ENCODE measurements around the gene MYOD1. TPM values are rescaled to one million over a fixed set of nuclear protein-coding genes. Genes with fewer than 3 reads are reported as not detected.

Gene MYOD1
- total RNA-seq, 1 experiment from 2014 or later: not detected

DNA sequence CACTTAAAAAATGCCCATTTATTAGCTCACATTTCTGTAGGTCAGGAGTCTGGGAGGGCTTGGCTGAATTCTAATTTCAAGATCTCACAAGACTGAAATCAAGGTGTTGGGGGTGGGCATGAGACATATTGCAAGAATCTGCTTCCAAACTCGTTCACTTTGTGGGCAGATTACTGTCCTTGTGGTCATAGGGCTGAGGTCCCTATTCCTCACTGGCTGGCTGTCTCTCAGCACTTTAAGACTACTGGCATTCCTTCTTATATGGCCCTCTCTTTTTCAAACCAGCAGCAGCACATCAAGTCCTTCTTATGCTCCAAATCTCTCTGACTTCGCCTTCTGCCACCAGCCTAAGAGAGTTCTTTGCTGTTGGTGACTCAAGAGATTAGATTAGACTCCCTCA, 27.8 kb upstream of the MYOD1 start:
- CTCF ChIA-PET: no interaction called here
- in situ Hi-C loops (cut with HindIII; ENCODE audit: low pct_unique_long_range_greater_than_20kb, low sequenced_read_pairs): no loop called here
- DNase-seq (ENCODE audit: low read depth, low spot score) (no peak), ATAC-seq (no peak)
- H3K27ac ChIP-seq (ENCODE audit: low read length): no peak overlapping the region
- TF ChIP-seq, protein P1, sequence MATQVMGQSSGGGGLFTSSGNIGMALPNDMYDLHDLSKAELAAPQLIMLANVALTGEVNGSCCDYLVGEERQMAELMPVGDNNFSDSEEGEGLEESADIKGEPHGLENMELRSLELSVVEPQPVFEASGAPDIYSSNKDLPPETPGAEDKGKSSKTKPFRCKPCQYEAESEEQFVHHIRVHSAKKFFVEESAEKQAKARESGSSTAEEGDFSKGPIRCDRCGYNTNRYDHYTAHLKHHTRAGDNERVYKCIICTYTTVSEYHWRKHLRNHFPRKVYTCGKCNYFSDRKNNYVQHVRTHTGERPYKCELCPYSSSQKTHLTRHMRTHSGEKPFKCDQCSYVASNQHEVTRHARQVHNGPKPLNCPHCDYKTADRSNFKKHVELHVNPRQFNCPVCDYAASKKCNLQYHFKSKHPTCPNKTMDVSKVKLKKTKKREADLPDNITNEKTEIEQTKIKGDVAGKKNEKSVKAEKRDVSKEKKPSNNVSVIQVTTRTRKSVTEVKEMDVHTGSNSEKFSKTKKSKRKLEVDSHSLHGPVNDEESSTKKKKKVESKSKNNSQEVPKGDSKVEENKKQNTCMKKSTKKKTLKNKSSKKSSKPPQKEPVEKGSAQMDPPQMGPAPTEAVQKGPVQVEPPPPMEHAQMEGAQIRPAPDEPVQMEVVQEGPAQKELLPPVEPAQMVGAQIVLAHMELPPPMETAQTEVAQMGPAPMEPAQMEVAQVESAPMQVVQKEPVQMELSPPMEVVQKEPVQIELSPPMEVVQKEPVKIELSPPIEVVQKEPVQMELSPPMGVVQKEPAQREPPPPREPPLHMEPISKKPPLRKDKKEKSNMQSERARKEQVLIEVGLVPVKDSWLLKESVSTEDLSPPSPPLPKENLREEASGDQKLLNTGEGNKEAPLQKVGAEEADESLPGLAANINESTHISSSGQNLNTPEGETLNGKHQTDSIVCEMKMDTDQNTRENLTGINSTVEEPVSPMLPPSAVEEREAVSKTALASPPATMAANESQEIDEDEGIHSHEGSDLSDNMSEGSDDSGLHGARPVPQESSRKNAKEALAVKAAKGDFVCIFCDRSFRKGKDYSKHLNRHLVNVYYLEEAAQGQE (IDR thresholded peaks at IDR 0.05; ENCODE audit: insufficient read depth in 1 of 2, low read depth in 2 of 2, low read length in 1 of 2): no peak
- TF ChIP-seq TCF7L2 (IDR thresholded peaks at IDR 0.05; ENCODE audit: low read depth, low read length) (no peak), SIN3A (IDR thresholded peaks at IDR 0.05; ENCODE audit: borderline replicate concordance, insufficient read depth, low read depth, low read length) (no peak)
- TF ChIP-seq, protein P2, sequence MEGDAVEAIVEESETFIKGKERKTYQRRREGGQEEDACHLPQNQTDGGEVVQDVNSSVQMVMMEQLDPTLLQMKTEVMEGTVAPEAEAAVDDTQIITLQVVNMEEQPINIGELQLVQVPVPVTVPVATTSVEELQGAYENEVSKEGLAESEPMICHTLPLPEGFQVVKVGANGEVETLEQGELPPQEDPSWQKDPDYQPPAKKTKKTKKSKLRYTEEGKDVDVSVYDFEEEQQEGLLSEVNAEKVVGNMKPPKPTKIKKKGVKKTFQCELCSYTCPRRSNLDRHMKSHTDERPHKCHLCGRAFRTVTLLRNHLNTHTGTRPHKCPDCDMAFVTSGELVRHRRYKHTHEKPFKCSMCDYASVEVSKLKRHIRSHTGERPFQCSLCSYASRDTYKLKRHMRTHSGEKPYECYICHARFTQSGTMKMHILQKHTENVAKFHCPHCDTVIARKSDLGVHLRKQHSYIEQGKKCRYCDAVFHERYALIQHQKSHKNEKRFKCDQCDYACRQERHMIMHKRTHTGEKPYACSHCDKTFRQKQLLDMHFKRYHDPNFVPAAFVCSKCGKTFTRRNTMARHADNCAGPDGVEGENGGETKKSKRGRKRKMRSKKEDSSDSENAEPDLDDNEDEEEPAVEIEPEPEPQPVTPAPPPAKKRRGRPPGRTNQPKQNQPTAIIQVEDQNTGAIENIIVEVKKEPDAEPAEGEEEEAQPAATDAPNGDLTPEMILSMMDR (IDR thresholded peaks at IDR 0.05): no peak
- intact Hi-C loops (cut with micrococcal nuclease; ENCODE audit: unreplicated experiment): no loop called here
- peaks cover 8% of the 10 kb centered on the region; the same call in 1 of the 2 replicates for H3K27me3 ChIP-seq (ENCODE audit: control insufficient read depth, insufficient read depth, low read length)
- H3K9me3 ChIP-seq (ENCODE audit: control insufficient read depth, insufficient read depth, low read depth, low read length): no peaks in the 10 kb centered on the region
- POLR2A ChIA-PET: no interaction called here
- BruUV-seq (replicated peaks): no TSS peak
- H3K36me3 ChIP-seq (ENCODE audit: control insufficient read depth, insufficient read depth, low read length): no peaks in the 10 kb centered on the region
- H3K4me1 ChIP-seq (ENCODE audit: control insufficient read depth, insufficient read depth, low read length): no peaks in the 10 kb centered on the region
- no peak overlapping the region for H3K4me3 ChIP-seq (ENCODE audit: low read depth in 2 of 2, low read length in 2 of 2)

DNA sequence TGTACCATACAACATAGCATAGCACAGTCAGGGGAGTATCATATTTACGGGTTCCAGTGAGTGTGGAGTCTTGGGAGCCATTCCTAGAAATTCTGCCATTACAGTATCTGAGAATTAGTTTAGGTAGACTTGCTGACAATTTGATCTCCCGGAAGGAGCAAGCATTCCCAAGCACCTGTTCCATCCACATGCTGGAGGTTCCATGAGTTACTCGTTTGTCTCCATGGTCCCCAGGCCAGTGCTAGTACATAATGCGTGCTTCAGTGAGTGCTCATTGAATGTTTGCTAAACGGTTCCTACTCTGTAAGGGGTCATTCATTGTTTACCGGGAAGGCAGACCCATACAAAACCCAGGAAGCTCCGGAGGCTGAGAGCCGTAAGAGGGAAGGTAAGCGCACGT, 27.4 kb upstream of the MYOD1 start:
- BruUV-seq (replicated peaks): no TSS peak
- no peak for ATAC-seq
- Histone ChIP-seq H3K27me3 (ENCODE audit: control insufficient read depth, insufficient read depth, low read length) (peaks cover 8% of the 10 kb centered on the region; the same call in 1 of the 2 replicates), H3K4me3 (ENCODE audit: low read depth in 2 of 2, low read length in 2 of 2) (no peak overlapping the region), H3K27ac (ENCODE audit: low read length) (no peak overlapping the region), H3K36me3 (ENCODE audit: control insufficient read depth, insufficient read depth, low read length) (no peaks in the 10 kb centered on the region), H3K9me3 (ENCODE audit: control insufficient read depth, insufficient read depth, low read depth, low read length) (no peaks in the 10 kb centered on the region), H3K4me1 (ENCODE audit: control insufficient read depth, insufficient read depth, low read length) (no peaks in the 10 kb centered on the region)
- DNase-seq (ENCODE audit: low read depth, low spot score): no peak
- TF ChIP-seq SIN3A (IDR thresholded peaks at IDR 0.05; ENCODE audit: borderline replicate concordance, insufficient read depth, low read depth, low read length) (no peak), POLR2AphosphoS5 (IDR thresholded peaks at IDR 0.05; ENCODE audit: low read depth, low read length) (no peak), TCF7L2 (IDR thresholded peaks at IDR 0.05; ENCODE audit: low read depth, low read length) (no peak)
- TF ChIP-seq, protein P2 (IDR thresholded peaks at IDR 0.05): no peak
- TF ChIP-seq, protein P1 (IDR thresholded peaks at IDR 0.05; ENCODE audit: insufficient read depth in 1 of 2, low read depth in 2 of 2, low read length in 1 of 2): no peak
- CTCF ChIA-PET: no interaction called here
- in situ Hi-C loops (cut with HindIII; ENCODE audit: low pct_unique_long_range_greater_than_20kb, low sequenced_read_pairs) (no loop called here), intact Hi-C loops (cut with micrococcal nuclease; ENCODE audit: unreplicated experiment) (no loop called here)
- POLR2A ChIA-PET: no interaction called here

Measured in Panc1 (cell line).